ENCODE measurements around the gene CSPG4. TPM values are rescaled to one million over a fixed set of nuclear protein-coding genes. Genes with fewer than 3 reads are reported as not detected.
"Not testable (repeated sequence)": the region's sequence is repeated elsewhere in the genome, so short reads cannot be mapped to it uniquely, and the experiment has no call there.

The CSPG4 gene
- total RNA-seq, 2 experiments from 2014 or later, result not detected

- H3K27me3 Mint-ChIP-seq, result peaks cover 26% of the 10 kb centered on the region
- H3K36me3 Mint-ChIP-seq (ENCODE audit: low read depth); CTCF ChIA-PET; DNase-seq; H3K4me1 Mint-ChIP-seq; POLR2A ChIA-PET; H3K9me3 Mint-ChIP-seq; H3K27ac Mint-ChIP-seq; H3K4me3 Mint-ChIP-seq: not testable (repeated sequence)
Observed at GRCh38 chr15:75715312-75715832, 2.7 kb upstream of the CSPG4 start.

GRCh38 chr15:75714195-75714594, 1.5 kb upstream of the CSPG4 start:
- Mint-ChIP-seq H3K27me3 (peaks cover 26% of the 10 kb centered on the region), H3K27ac (no peak overlapping the region), H3K36me3 (ENCODE audit: low read depth) (no peaks in the 10 kb centered on the region), H3K9me3 (no peaks in the 10 kb centered on the region), H3K4me1 (no peaks in the 10 kb centered on the region), H3K4me3 (no peak overlapping the region)
- DNase-seq, result no peak
- ChIA-PET CTCF (no interaction called here), POLR2A (no interaction called here)

GRCh38 chr15:75713338-75713895, 769 bp upstream of the CSPG4 start:
- H3K9me3 Mint-ChIP-seq, result no peaks in the 10 kb centered on the region
- DNase-seq, result no peak
- ChIA-PET POLR2A (no interaction called here), CTCF (no interaction called here)
- H3K27ac Mint-ChIP-seq, result no peak overlapping the region
- H3K36me3 Mint-ChIP-seq (ENCODE audit: low read depth), result no peaks in the 10 kb centered on the region
- H3K4me3 Mint-ChIP-seq, result no peak overlapping the region
- H3K4me1 Mint-ChIP-seq, result no peaks in the 10 kb centered on the region
- peaks cover 21% of the 10 kb centered on the region for H3K27me3 Mint-ChIP-seq

GRCh38 chr15:75711495-75711894, 1.2 kb downstream of the CSPG4 start:
- CTCF ChIA-PET; H3K4me3 Mint-ChIP-seq; POLR2A ChIA-PET; H3K4me1 Mint-ChIP-seq; H3K9me3 Mint-ChIP-seq; H3K27ac Mint-ChIP-seq; H3K36me3 Mint-ChIP-seq (ENCODE audit: low read depth); DNase-seq: not testable (repeated sequence)
- peaks cover 21% of the 10 kb centered on the region for H3K27me3 Mint-ChIP-seq

- DNase-seq; H3K4me1 Mint-ChIP-seq; H3K9me3 Mint-ChIP-seq; H3K27ac Mint-ChIP-seq; POLR2A ChIA-PET; H3K4me3 Mint-ChIP-seq; H3K36me3 Mint-ChIP-seq (ENCODE audit: low read depth); CTCF ChIA-PET: not testable (repeated sequence)
- peaks cover 21% of the 10 kb centered on the region for H3K27me3 Mint-ChIP-seq
Observed at GRCh38 chr15:75710874-75711273, 1.8 kb downstream of the CSPG4 start.

GRCh38 chr15:75709458-75709857, 3.2 kb downstream of the CSPG4 start:
- H3K36me3 Mint-ChIP-seq (ENCODE audit: low read depth); CTCF ChIA-PET; DNase-seq; H3K9me3 Mint-ChIP-seq; H3K4me1 Mint-ChIP-seq; POLR2A ChIA-PET; H3K27ac Mint-ChIP-seq; H3K4me3 Mint-ChIP-seq: not testable (repeated sequence)
- H3K27me3 Mint-ChIP-seq, result peaks cover 20% of the 10 kb centered on the region

- Mint-ChIP-seq H3K36me3 (ENCODE audit: low read depth) (no peaks in the 10 kb centered on the region), H3K4me3 (no peak overlapping the region), H3K27ac (no peak overlapping the region), H3K9me3 (no peaks in the 10 kb centered on the region), H3K4me1 (no peaks in the 10 kb centered on the region), H3K27me3 (peaks cover 2% of the 10 kb centered on the region)
- DNase-seq, result no peak
- ChIA-PET POLR2A (no interaction called here), CTCF (interaction anchor here (1.2 kb wide), 1 partner anchor 21 kb away, joined by 3 read pairs; no protein-coding TSS in a partner anchor)
Observed at GRCh38 chr15:75706682-75706954, 6.0 kb downstream of the CSPG4 start.

GRCh38 chr15:75705854-75706681, 6.6 kb downstream of the CSPG4 start:
- Mint-ChIP-seq H3K36me3 (ENCODE audit: low read depth) (no peaks in the 10 kb centered on the region), H3K27me3 (no peaks in the 10 kb centered on the region), H3K27ac (no peak overlapping the region), H3K9me3 (no peaks in the 10 kb centered on the region), H3K4me3 (no peak overlapping the region), H3K4me1 (no peaks in the 10 kb centered on the region)
- CTCF ChIA-PET, result interaction anchor here (1.2 kb wide), 1 partner anchor 21 kb away, joined by 3 read pairs; no protein-coding TSS in a partner anchor
- POLR2A ChIA-PET, result no interaction called here
- DNase-seq, result no peak

GRCh38 chr15:75705375-75705774, 7.3 kb downstream of the CSPG4 start:
- H3K27ac Mint-ChIP-seq; H3K36me3 Mint-ChIP-seq (ENCODE audit: low read depth); H3K27me3 Mint-ChIP-seq; DNase-seq; H3K4me1 Mint-ChIP-seq; POLR2A ChIA-PET; H3K4me3 Mint-ChIP-seq; H3K9me3 Mint-ChIP-seq: not testable (repeated sequence)
- CTCF ChIA-PET, result interaction anchor here (1.2 kb wide), 1 partner anchor 20 kb away, joined by 3 read pairs; no protein-coding TSS in a partner anchor

GRCh38 chr15:75704618-75705017, 8.0 kb downstream of the CSPG4 start:
- CTCF ChIA-PET, result no interaction called here
- Mint-ChIP-seq H3K27me3 (no peaks in the 10 kb centered on the region), H3K27ac (no peak overlapping the region), H3K4me1 (no peaks in the 10 kb centered on the region), H3K4me3 (no peak overlapping the region), H3K9me3 (no peaks in the 10 kb centered on the region), H3K36me3 (ENCODE audit: low read depth) (no peaks in the 10 kb centered on the region)
- DNase-seq, result no peak
- POLR2A ChIA-PET, result no interaction called here

- DNase-seq, result no peak
- H3K27ac Mint-ChIP-seq, result no peak overlapping the region
- H3K9me3 Mint-ChIP-seq, result no peaks in the 10 kb centered on the region
- H3K27me3 Mint-ChIP-seq, result no peaks in the 10 kb centered on the region
- ChIA-PET CTCF (no interaction called here), POLR2A (no interaction called here)
- no peaks in the 10 kb centered on the region for H3K4me1 Mint-ChIP-seq
- H3K36me3 Mint-ChIP-seq (ENCODE audit: low read depth), result no peaks in the 10 kb centered on the region
- no peak overlapping the region for H3K4me3 Mint-ChIP-seq
Observed at GRCh38 chr15:75704263-75704615, 8.4 kb downstream of the CSPG4 start.

GRCh38 chr15:75703440-75704262, 9.0 kb downstream of the CSPG4 start:
- H3K4me3 Mint-ChIP-seq; H3K27me3 Mint-ChIP-seq; CTCF ChIA-PET; H3K4me1 Mint-ChIP-seq; POLR2A ChIA-PET; H3K27ac Mint-ChIP-seq; DNase-seq; H3K36me3 Mint-ChIP-seq (ENCODE audit: low read depth); H3K9me3 Mint-ChIP-seq: not testable (repeated sequence)

- no peaks in the 10 kb centered on the region for H3K4me1 Mint-ChIP-seq
- no peak overlapping the region for H3K27ac Mint-ChIP-seq
- no peak overlapping the region for H3K4me3 Mint-ChIP-seq
- POLR2A ChIA-PET, result no interaction called here
- no peaks in the 10 kb centered on the region for H3K9me3 Mint-ChIP-seq
- no peak for DNase-seq
- CTCF ChIA-PET, result no interaction called here
- no peaks in the 10 kb centered on the region for H3K27me3 Mint-ChIP-seq
- no peaks in the 10 kb centered on the region for H3K36me3 Mint-ChIP-seq (ENCODE audit: low read depth)
Observed at GRCh38 chr15:75702436-75702835, 10.2 kb downstream of the CSPG4 start.

Measured in activated CD4-positive, alpha-beta T cell treated with anti-CD3 and anti-CD28 coated beads, Interleukin-2, amount 10 ng/mL, durations not matched to agents 7 days and 5 days (primary cell).